ACC112 (cell line): ENCODE data around the gene EXTL1.

ENCODE experiments used
- H2AFZ ChIP-seq: fragments of 200-600 bp; sonication (generic); one replicate; pipeline ENCODE4 v1.6.0; 2017; ENCODE audit warnings: antibody characterized with exemption, low read length; ENCODE audit not compliant: unreplicated experiment
- H3K27ac ChIP-seq: fragments of 200-600 bp; sonication (generic); 2 replicates; pipeline ENCODE4 v1.5.1; 2014; ENCODE audit warnings: low read depth, mild to moderate bottlenecking, antibody characterized with exemption, low read length, moderate library complexity
- H3K27me3 ChIP-seq: fragments of 200-600 bp; sonication (generic); 2 replicates; pipeline ENCODE4 v1.6.1; 2014; ENCODE audit warnings: mild to moderate bottlenecking, antibody characterized with exemption, low read length, moderate library complexity, mixed read lengths; ENCODE audit not compliant: insufficient read depth
- H3K36me3 ChIP-seq: fragments of 200-600 bp; sonication (generic); 2 replicates; pipeline ENCODE4 v1.6.1; 2016; ENCODE audit warnings: mild to moderate bottlenecking, antibody characterized with exemption, low read length, moderate library complexity, mixed read lengths; ENCODE audit not compliant: insufficient read depth
- H3K4me1 ChIP-seq: fragments of 200-600 bp; sonication (generic); one replicate; pipeline ENCODE4 v1.6.1; 2016; ENCODE audit warnings: low read length, mixed read lengths; ENCODE audit not compliant: insufficient read depth, unreplicated experiment, control insufficient read depth
- H3K4me3 ChIP-seq: fragments of 200-600 bp; sonication (generic); 2 replicates; pipeline ENCODE4 v1.5.1; 2014; ENCODE audit warnings: mild to moderate bottlenecking, low read depth, low read length
- H3K79me2 ChIP-seq: fragments of 200-600 bp; sonication (generic); one replicate; pipeline ENCODE4 v1.6.0; 2016; ENCODE audit warnings: low read length; ENCODE audit not compliant: control insufficient read depth, unreplicated experiment, insufficient read depth

EXTL1 gene

GRCh38 chr1:26084091-26084561 is 62.6 kb downstream of the EXTL1 start:
- Histone ChIP-seq H3K36me3 (no peaks in the 10 kb centered on the region), H3K27ac (no peak overlapping the region), H3K27me3 (peaks cover 12% of the 10 kb centered on the region), H3K4me3 (no peak overlapping the region), H3K4me1 (no peaks in the 10 kb centered on the region), H2AFZ (no peak overlapping the region), H3K79me2 (no peaks in the 10 kb centered on the region)

GRCh38 chr1:26084844-26085243 is 63.3 kb downstream of the EXTL1 start:
- Histone ChIP-seq H3K4me3 (no peak overlapping the region), H3K36me3 (no peaks in the 10 kb centered on the region), H3K27me3 (peaks cover 12% of the 10 kb centered on the region), H3K4me1 (no peaks in the 10 kb centered on the region), H3K27ac (no peak overlapping the region), H3K79me2 (no peaks in the 10 kb centered on the region), H2AFZ (no peak overlapping the region)
